HG02610 (cell line): Measurements from ENCODE around the gene HTR2B.
"Not testable (repeated sequence)": the region's sequence is repeated elsewhere in the genome, so short reads cannot be mapped to it uniquely, and the experiment has no call there.

Source experiments
- ATAC-seq: cut with Tn5 transposase; IDR thresholded peaks from one replicate; pipeline ENCODE4 v1.9.1; 2021; ENCODE audit warnings: mild to moderate bottlenecking, moderate library complexity; ENCODE audit not compliant: unreplicated experiment

The HTR2B gene

GRCh38 chr2:231099918-231100317 lies 24.9 kb downstream of the HTR2B start:
- ATAC-seq: no peak

DNA sequence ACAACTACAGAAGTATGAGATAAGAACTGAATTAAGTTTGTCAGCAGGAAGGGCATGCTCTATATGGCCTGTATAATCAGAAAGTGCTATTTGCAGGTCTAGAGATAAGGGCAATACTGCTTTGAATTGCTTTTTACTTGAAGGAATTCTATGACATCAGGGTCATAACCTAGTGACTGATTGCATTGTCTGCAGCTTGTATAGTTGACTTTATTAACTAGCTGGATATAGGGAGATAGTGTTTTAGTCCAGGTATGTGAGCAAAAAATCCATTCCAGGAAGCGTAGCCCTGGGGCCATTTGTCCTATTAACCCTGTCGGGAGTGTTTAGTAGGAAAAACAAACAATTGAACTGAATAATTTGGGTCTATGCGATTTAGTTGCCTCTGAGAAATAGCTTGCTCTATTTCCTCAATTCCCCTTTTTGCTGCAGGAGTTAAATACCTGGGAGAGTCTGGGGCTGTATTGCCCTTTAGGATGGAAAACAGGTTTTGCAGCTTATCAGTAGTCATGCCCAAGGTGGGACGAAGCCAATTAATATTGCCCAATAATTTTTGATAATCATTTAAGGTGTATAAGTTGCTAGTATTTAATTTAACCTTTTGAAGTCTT lies 30.0 kb downstream of the HTR2B start:
- no peak for ATAC-seq

DNA sequence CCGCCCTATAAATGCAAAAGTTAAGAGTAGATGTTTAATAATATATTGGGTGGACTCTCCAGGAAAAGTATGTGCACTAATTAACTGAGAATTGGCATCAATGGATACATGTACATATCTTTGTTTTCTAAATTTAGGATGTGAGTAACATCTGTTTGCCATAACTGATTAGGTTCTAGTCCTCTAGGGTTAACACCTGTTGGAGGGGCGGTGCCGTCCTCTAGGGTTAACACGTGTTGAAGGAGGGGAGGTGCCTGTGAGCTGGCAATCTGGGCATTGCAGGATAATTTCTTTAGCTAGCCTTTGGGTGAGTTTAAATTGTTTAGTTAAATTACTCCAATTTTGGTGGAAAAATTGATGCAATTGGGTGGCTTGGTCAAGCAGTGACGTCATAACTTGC lies 30.9 kb downstream of the HTR2B start:
- ATAC-seq: no peak

DNA sequence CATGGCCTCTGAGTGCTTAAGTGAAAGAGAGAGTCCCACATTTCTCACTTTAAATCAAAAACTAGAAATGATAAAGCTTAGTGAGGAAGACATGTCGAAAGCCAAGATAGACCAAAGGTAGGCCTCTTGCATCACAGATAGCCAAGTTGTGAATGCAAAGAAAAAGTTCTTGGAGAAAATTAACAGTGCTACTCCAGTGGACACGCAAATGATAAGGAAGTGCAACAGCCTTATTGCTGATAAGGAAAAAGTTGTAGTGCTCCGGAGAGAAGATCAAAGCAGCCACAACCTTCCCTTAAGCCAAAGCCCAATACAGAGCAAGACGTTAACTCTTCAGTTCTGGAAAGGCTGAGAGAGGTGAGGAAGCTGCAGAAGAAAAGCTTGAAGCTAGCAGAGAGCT lies 36.1 kb downstream of the HTR2B start:
- ATAC-seq: no peak

DNA sequence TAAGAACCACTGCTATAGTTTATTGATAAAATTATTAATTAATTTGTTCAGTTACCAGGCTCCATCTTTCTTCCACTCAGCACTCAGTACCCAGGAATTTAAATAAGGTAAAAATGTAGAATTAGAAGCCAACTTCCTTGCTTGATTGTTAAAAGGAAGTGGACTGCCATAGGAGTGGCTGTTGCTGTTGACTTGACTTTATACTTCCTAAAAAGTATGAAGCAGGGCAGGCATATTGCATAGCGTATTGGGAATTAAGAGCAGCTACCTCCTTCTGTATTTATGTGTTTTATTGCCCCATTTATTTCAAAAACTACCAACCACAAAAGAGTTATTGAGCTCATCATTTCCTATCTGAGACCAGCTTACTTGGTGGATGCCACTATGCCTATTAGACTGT lies 40.3 kb downstream of the HTR2B start:
- no peak for ATAC-seq

GRCh38 chr2:231069379-231070054 lies 55.3 kb downstream of the HTR2B start:
- no peak for ATAC-seq

DNA sequence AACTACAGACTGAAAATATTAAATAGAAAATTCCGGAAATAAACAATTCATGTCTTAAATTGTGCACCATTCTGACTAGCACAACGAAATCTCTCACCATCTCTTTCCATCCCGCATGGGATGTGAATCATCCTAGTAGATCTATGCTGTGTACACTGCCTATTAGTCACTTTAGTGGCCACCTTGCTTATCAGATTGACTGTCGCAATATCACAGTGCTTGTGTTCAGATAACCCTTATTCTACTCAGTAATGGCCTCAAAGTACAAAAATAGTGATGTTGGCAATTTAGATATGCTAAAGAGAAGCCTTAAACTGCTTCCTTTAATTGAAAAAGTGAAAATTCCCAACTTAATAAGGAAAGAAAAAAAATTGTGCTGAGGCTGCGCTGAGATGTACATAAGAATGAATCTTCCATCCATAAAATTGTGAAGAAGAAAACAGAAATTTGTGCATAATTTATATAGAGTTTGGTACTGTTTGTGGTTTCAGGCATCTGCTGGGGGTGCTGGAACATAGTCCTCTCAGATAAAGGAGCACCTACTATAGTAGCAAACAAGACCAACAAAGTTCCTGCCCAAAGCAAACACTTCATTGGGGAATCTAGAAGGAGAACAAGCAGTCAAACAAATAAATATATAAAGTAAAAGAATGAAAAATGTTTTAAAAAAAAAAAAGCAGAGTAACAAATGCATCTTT lies 56.2 kb downstream of the HTR2B start:
- ATAC-seq: no peak

DNA sequence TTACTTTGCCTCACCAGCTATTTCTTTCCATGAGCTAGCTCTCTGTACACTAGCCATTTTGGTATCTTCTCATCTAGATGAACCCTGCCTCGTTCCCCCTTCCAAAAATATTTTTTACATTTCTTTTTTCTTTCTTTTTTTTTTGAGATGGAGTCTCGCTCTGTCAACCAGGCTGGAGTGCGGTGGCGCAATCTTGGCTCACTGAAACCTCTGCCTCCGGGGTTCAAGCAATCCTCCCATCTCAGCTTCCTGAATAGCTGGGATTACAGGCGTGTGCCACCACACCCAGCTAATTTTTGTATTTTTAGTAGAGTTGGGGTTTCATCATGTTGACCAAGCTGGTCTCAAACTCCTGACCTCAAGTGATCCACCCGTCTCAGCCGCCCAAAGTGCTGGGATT lies 57.3 kb downstream of the HTR2B start:
- not testable (repeated sequence) for ATAC-seq

DNA sequence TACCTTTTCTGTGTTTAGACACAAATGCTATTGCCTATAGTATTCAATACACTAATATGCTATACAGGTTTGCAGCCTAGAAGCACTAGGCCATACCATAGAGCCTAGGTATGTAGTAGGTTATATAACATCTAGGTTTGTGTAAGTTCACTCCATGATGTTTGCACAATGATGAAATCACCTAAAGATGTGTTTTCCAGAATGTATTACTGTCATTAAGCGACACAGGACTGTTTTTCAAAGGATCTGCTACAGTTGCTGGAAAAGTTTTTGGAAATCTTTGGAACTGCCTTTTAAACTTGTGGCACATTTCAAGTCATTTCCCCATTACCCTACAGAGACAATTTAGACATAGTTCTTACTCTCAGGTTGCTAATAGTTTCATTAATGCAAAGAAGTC lies 58.9 kb downstream of the HTR2B start:
- no peak for ATAC-seq

DNA sequence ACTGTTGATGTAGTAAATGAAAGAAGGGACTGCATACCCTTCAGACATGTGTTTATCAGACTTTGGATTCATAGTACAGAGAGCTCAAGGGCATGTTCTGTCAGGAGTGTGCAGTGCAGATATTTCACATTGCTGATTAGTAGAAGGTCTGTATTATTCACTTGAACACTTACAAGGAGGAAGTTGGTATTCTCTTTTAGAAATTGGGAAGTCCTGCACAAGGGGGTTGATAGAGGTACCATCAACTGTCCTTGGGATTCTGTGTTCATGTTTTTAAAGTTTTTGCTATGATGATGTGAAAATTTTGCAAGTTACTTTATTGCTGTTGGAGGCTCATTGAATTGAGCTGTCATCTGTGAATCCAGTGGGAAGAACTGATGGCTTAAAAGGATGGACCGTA lies 61.5 kb downstream of the HTR2B start:
- ATAC-seq: no peak

DNA sequence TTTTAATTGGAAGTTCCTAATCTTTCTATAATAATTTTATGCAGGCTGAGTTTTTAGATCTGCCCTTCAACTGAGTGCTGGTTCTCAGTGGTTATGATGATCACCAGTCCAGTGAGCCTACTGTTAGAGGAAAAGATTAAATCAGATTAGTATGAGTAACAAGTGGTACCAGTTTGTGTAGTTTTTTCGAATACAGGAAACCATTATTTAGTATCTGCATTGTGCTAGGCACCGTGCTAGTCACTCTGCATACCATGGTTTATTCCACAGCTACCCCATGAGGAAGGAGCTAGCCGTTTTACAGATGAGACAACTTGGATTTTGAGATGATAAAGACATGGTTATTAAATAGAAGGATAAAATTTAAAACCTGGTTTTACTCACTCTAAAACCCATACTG lies 62.1 kb downstream of the HTR2B start:
- ATAC-seq: no peak

- no peak for ATAC-seq
Measured at GRCh38 chr2:231059756-231060155, 65.1 kb downstream of the HTR2B start.

GRCh38 chr2:231058761-231059550 lies 65.9 kb downstream of the HTR2B start:
- no peak for ATAC-seq
